GM12875 (cell line): Measurements from ENCODE around the gene OPN1MW3.
"Not testable (repeated sequence)": the region's sequence is repeated elsewhere in the genome, so short reads cannot be mapped to it uniquely, and the experiment has no call there.

Source experiments
- H3K4me3 ChIP-seq: one replicate; pipeline ENCODE4 v1.5.1; 2011; ENCODE audit warnings: low read depth, low read length, control low read depth

OPN1MW3 gene

GRCh38 chrX:154257282-154257681, at the start of gene OPN1MW3:
TSS of gene OPN1MW3 (plus strand) at chrX:154257582. CDS start at chrX:154257620, 38 bp downstream.
- not testable (repeated sequence) for H3K4me3 ChIP-seq

GRCh38 chrX:154209670-154210418, 47.5 kb upstream of the OPN1MW3 start:
- H3K4me3 ChIP-seq, result not testable (repeated sequence)

- H3K4me3 ChIP-seq, result not testable (repeated sequence)
Observed at GRCh38 chrX:154211057-154211456, 46.3 kb upstream of the OPN1MW3 start.

- H3K4me3 ChIP-seq, result not testable (repeated sequence)
Observed at GRCh38 chrX:154211499-154211898, 45.9 kb upstream of the OPN1MW3 start.

- not testable (repeated sequence) for H3K4me3 ChIP-seq
Observed at GRCh38 chrX:154219456-154219855, 37.9 kb upstream of the OPN1MW3 start, which contains the start of gene OPN1MW2. TSS of gene OPN1MW2 (plus strand) at chrX:154219756. CDS start at chrX:154219816, 60 bp downstream.

GRCh38 chrX:154225292-154225691, 32.1 kb upstream of the OPN1MW3 start:
- H3K4me3 ChIP-seq, result not testable (repeated sequence)

GRCh38 chrX:154226706-154227105, 30.7 kb upstream of the OPN1MW3 start:
- not testable (repeated sequence) for H3K4me3 ChIP-seq

GRCh38 chrX:154231443-154231842, 25.9 kb upstream of the OPN1MW3 start:
- H3K4me3 ChIP-seq, result not testable (repeated sequence)

- H3K4me3 ChIP-seq, result not testable (repeated sequence)
Observed at GRCh38 chrX:154233620-154234019, 23.8 kb upstream of the OPN1MW3 start.

- not testable (repeated sequence) for H3K4me3 ChIP-seq
Observed at GRCh38 chrX:154238939-154239559, 18.3 kb upstream of the OPN1MW3 start.

- H3K4me3 ChIP-seq, result not testable (repeated sequence)
Observed at GRCh38 chrX:154239982-154240503, 17.3 kb upstream of the OPN1MW3 start.

- not testable (repeated sequence) for H3K4me3 ChIP-seq
Observed at GRCh38 chrX:154247377-154248045, 9.9 kb upstream of the OPN1MW3 start.

- not testable (repeated sequence) for H3K4me3 ChIP-seq
Observed at GRCh38 chrX:154248076-154248475, 9.3 kb upstream of the OPN1MW3 start.

- H3K4me3 ChIP-seq, result not testable (repeated sequence)
Observed at GRCh38 chrX:154258711-154259110, 1.3 kb downstream of the OPN1MW3 start.

- not testable (repeated sequence) for H3K4me3 ChIP-seq
Observed at GRCh38 chrX:154263072-154263471, 5.7 kb downstream of the OPN1MW3 start.

GRCh38 chrX:154269245-154269644, 11.9 kb downstream of the OPN1MW3 start:
- H3K4me3 ChIP-seq, result not testable (repeated sequence)

GRCh38 chrX:154284489-154285338, 27.3 kb downstream of the OPN1MW3 start:
- H3K4me3 ChIP-seq, result not testable (repeated sequence)

- not testable (repeated sequence) for H3K4me3 ChIP-seq
Observed at GRCh38 chrX:154286406-154286805, 29.0 kb downstream of the OPN1MW3 start.
